ENCODE measurements around the gene EIF2B2. TPM values are rescaled to one million over a fixed set of nuclear protein-coding genes. Genes with fewer than 3 reads are reported as not detected.

EIF2B2 gene
- total and polyA plus RNA-seq, 2 experiments from 2014 or later = 39.2 to 40.5 TPM

DNA sequence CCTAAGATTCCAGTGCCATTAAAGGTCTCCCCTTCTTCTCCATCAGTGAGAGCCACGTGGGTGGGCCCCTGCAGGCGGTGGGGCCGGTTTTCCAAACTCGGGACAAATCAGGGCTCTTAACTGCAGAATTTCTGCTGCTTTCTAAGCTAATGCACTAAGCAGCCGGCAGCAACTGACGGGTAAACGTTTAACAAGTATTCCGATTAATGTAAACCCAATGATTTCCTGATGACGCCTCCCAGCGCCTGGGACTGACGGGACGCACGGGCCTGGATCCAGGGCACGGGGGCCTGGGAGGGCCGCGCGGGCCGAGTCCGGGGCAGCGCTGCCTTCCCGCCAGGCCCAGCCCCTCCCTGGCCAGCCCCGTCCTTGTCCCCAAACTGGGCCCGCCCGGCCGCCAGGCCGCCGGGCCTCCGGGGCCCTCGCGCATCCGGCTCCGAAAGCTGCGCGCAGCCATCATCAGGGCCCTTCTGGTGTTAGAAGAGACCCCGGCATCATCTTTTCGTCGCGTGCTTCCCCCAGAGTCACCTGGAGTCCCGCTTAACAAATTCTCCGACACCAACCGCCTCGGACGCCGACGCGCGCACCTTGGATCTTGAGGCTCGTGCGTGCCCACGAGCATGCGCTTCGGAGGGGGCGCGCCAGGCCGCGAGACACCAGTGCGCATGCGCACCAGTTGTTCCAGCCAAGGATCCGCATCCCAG is 48.3 kb downstream of the EIF2B2 start, which contains the start of gene MLH3:
Gene MLH3 (minus strand): TSS at position 616 of the 704 bp plus-strand sequence. CDS start 1,812 bp downstream, outside the sequence.
- Histone ChIP-seq H2AFZ (no peak within 1 kb of the TSS), H3F3A (replicated peaks; ENCODE audit: low read depth) (no peaks in the 10 kb centered on the region), H3K79me2 (replicated peaks; ENCODE audit: insufficient read depth) (peaks cover 3% of the 10 kb centered on the region; the same call in 1 of the 2 replicates)

More for the DNA sequence above, 48.3 kb downstream of the EIF2B2 start, which contains the start of gene MLH3:
- peak within 1 kb of the TSS; percentile 71 for H3K27ac ChIP-seq (ENCODE audit: low read depth)
- peak within 1 kb of the TSS; percentile 65 for H3K4me3 ChIP-seq
- TF ChIP-seq POLR2AphosphoS5 (IDR thresholded peaks at IDR 0.05; ENCODE audit: low read depth) (peak; percentile 92), ZNF462 (CRISPR knock-in tag; IDR thresholded peaks at IDR 0.05) (no peak)
- H3K9me3 Mint-ChIP-seq = no peaks in the 10 kb centered on the region; the same call in 1 of the 3 replicates
- H3K4me2 ChIP-seq = peak within 1 kb of the TSS; percentile 81
- peak; percentile 97 for ATAC-seq
- peak within 1 kb of the TSS; percentile 87 for H3K27ac Mint-ChIP-seq
- no peaks in the 10 kb centered on the region for H3K27me3 ChIP-seq (ENCODE audit: insufficient read depth)
- H3K36me3 Mint-ChIP-seq (ENCODE audit: low read depth) = no peaks in the 10 kb centered on the region
- H3K27me3 Mint-ChIP-seq (ENCODE audit: insufficient read depth, low read depth, poor library complexity) = peaks cover 3% of the 10 kb centered on the region
- H3K36me3 ChIP-seq (ENCODE audit: insufficient read depth) = no peaks in the 10 kb centered on the region
- no peaks in the 10 kb centered on the region; the same call in 2 of the 3 replicates for H3K4me1 Mint-ChIP-seq
- H4K20me1 ChIP-seq (replicated peaks; ENCODE audit: insufficient read depth) = no peaks in the 10 kb centered on the region; the same call in 1 of the 2 replicates
- no peaks in the 10 kb centered on the region for H3K9me2 ChIP-seq (ENCODE audit: insufficient read depth)
- DNase-seq (ENCODE audit: low spot score) = peak; percentile 97
- H3K4me1 ChIP-seq (ENCODE audit: insufficient read depth) = no peaks in the 10 kb centered on the region
- H3K4me3 Mint-ChIP-seq = peak within 1 kb of the TSS; percentile 82

Data from GM23338 (cell line).